Heart right ventricle (tissue), 16 donors: ENCODE measurements around the gene PGAP2. TPM values are rescaled to one million over a fixed set of nuclear protein-coding genes. Genes with fewer than 3 reads are reported as not detected.
A peak's percentile ranks its signal among the peaks of the same experiment; 100 is the strongest.

Source experiments
- ATAC-seq, 8 donors: fragments of 200-7000 bp; cut with Tn5 transposase; one replicate each; pipeline ENCODE4 v1.9.1; 2020; ENCODE audit warnings: mild to moderate bottlenecking in 8 of 8, moderate library complexity in 8 of 8, moderate number of reproducible peaks in 1 of 8
- DNase-seq, 2 donors: peaks; one replicate each; pipeline ENCODE4 v3.0.0-alpha.2; 2020
- H3K27ac ChIP-seq, 10 donors: fragments of 200-600 bp; sonication (generic) in 2 of 10; one replicate each; pipeline versions ENCODE4 v1.5.0 to v1.8.0; 2020 to 2022; ENCODE audit warnings: mild to moderate bottlenecking in 3 of 10
- H3K27me3 ChIP-seq, 7 donors: fragments of 200-600 bp; one replicate each; pipeline ENCODE4 v1.8.0; 2021 to 2022; ENCODE audit warnings: mild to moderate bottlenecking in 2 of 7
- H3K36me3 ChIP-seq, 9 donors: fragments of 200-600 bp; sonication (generic) in 1 of 9; one replicate each; pipeline versions ENCODE4 v1.5.0 to v1.8.0; 2020 to 2022; ENCODE audit warnings: mild to moderate bottlenecking in 2 of 9
- H3K4me1 ChIP-seq, 9 donors: fragments of 200-600 bp; sonication (generic) in 1 of 9; one replicate each; pipeline versions ENCODE4 v1.5.0 to v1.8.0; 2020 to 2022; ENCODE audit warnings: mild to moderate bottlenecking in 4 of 9
- H3K4me3 ChIP-seq, 10 donors: fragments of 200-600 bp; sonication (generic) in 2 of 10; one replicate each; pipeline versions ENCODE4 v1.5.0 to v1.8.0; 2020 to 2022; ENCODE audit warnings: mild to moderate bottlenecking in 7 of 10, moderate library complexity in 2 of 10
- H3K9me3 ChIP-seq, 11 donors: fragments of 200-600 bp in 10 of 11; sonication (generic) in 2 of 11; one replicate each; pipeline versions ENCODE4 v1.5.0 to v1.8.0; 2013 to 2022; ENCODE audit warnings: mild to moderate bottlenecking in 2 of 11, control low read depth in 1 of 11, moderate library complexity in 1 of 11
- CTCF ChIP-seq, 9 donors: fragments of 200-600 bp; sonication (generic) in 2 of 9; IDR thresholded peaks; one replicate each; pipeline versions ENCODE4 v1.5.0 to v1.8.0; 2021 to 2022; ENCODE audit warnings: antibody characterized with exemption in 9 of 9, mild to moderate bottlenecking in 5 of 9, moderate library complexity in 1 of 9
- WGBS, 2 donors: extraction: QIAGEN DNeasy Blood & Tissue Kit; methylation state at CpG; one replicate each; pipeline ENCODE4 v1.1.7; 2013; ENCODE audit warnings: inconsistent platforms in 1 of 2; 5-methylcytosine and 5-hydroxymethylcytosine counted together
- intact Hi-C, 10 donors: fragments of 100-400 bp; cut with DNase I; formaldehyde crosslinking; loops; one replicate each; pipeline versions ENCODE4 v1.11.1 to v1.14.2; 2022
- polyA plus RNA-seq, 2 donors: library from polyadenylated mRNA; stranded (reverse); fragments of 200-250 nt; gene quantifications; one replicate each; pipeline ENCODE4 v1.2.3, GENCODE V29; 2013
- total RNA-seq, 10 donors: library from RNA; stranded (reverse); fragmentation: NEBNext Ultra II Directional in 3 of 10; extraction: Animal tissue kit (Norgen Biotek cat#: 25700) in 3 of 10; gene quantifications; one replicate each; pipeline versions ENCODE4 v1.2.1 to v1.2.4, GENCODE V29; 2021 to 2023
- donor health status: Arrhythmogenic right ventricular cardiomyopathy.
- donor health status: ischemic (EF 13 %, LVEDD 7.1; RV severe dilation, severe dysfunction).
- donor health status: healthy with polysubstance abuse.
- donor health status: DM: no; HTN: yes; CAD: no.
- donor health status: DM: no; HTN: no; CAD: no.
- donor health status: ischemic (EF 25% LVEDD 6.9; RV normal size, moderate dysfunction).
- donor health status: ischemic (EF 25% LVEDD 5.7; RV mildly dilated, moderate dysfunction).
- donor health status: healthy.
- donor health status: DM: yes; HTN: yes; CAD: no.
- donor health status: Ischemic cardiomyopathy.
- donor health status: ischemic (EF 35%, LVEDD 5.7; RV mildly dilated, moderate dysfunction).
- donor health status: nonischemic (EF 11% LVEDD 7.7; RV severe dilation, severe dysfunction).
- donor health status: DM: yes; HTN: yes; CAD: no.
- donor health status: PGD.
- donor health status: ischemic (EF 29% LVEDD 5.4; RV normal size, mild dysfunction).
- donor health status: nonischemic (EF 23%, LVEDD 6.1; RV moderate dilation, normal function).

Gene PGAP2
- total and polyA plus RNA-seq, 12 donors: 12.7 to 29.8 (median 20.9) TPM

GRCh38 chr11:3796002-3796311 is 12.4 kb upstream of the PGAP2 start:
- intact Hi-C loops: loop anchor here in 4 of 10 donors (5.0 kb wide), 2 partner anchors 41 to 46 kb away; partner anchors contain the start of gene RHOG (in 3 of the 4)
- TF ChIP-seq CTCF (IDR thresholded peaks at IDR 0.05): no peak
- Histone ChIP-seq H3K36me3 (peaks cover 0 to 44% (median 14%) of the 10 kb centered on the region in 9 donors), H3K27me3 (no peaks in the 10 kb centered on the region), H3K27ac (peak overlapping the region in 8 of 10 donors; percentile 93 to 100 (median 98)), H3K4me1 (peaks cover 4 to 37% (median 33%) of the 10 kb centered on the region in 9 donors), H3K4me3 (peak overlapping the region; percentile 71 to 99 (median 93)), H3K9me3 (no peaks in the 10 kb centered on the region)
- WGBS, 2 donors: 45 to 52% methylated on average over 6 of the region's 6 CpGs
- ATAC-seq (no peak), DNase-seq (no peak)

- WGBS, 2 donors: 7 to 9% methylated on average over 14 of the region's 14 CpGs
- H3K27ac ChIP-seq: peak overlapping the region in 8 of 10 donors; percentile 93 to 100 (median 98)
Observed at GRCh38 chr11:3796346-3796745, 12.0 kb upstream of the PGAP2 start.

GRCh38 chr11:3796801-3797328 is 11.5 kb upstream of the PGAP2 start:
- 0 to 1% methylated on average over 26 of the region's 26 CpGs for WGBS, 2 donors
- intact Hi-C loops: loop anchor here in 5 of 10 donors (1.0 to 5.0 kb wide), 3 partner anchors 40 to 45 kb away; partner anchors contain the start of gene RHOG (in 3 of the 5)
- no peak for DNase-seq

More at GRCh38 chr11:3796346-3796745, 12.0 kb upstream of the PGAP2 start:
- DNase-seq (no peak), ATAC-seq (no peak)
- H3K9me3 ChIP-seq: no peaks in the 10 kb centered on the region
- H3K36me3 ChIP-seq: peaks cover 0 to 40% (median 14%) of the 10 kb centered on the region in 9 donors
- intact Hi-C loops: loop anchor here in 4 of 10 donors (5.0 kb wide), 2 partner anchors 41 to 46 kb away; partner anchors contain the start of gene RHOG (in 3 of the 4)
- H3K4me1 ChIP-seq: peaks cover 4 to 37% (median 33%) of the 10 kb centered on the region in 9 donors
- peak overlapping the region; percentile 71 to 99 (median 93) for H3K4me3 ChIP-seq
- TF ChIP-seq CTCF (IDR thresholded peaks at IDR 0.05): no peak
- H3K27me3 ChIP-seq: no peaks in the 10 kb centered on the region

More at GRCh38 chr11:3796801-3797328, 11.5 kb upstream of the PGAP2 start:
- Histone ChIP-seq H3K9me3 (no peaks in the 10 kb centered on the region), H3K4me3 (peak overlapping the region; percentile 71 to 99 (median 93)), H3K36me3 (peaks cover 0 to 35% (median 12%) of the 10 kb centered on the region in 9 donors), H3K4me1 (peaks cover 4 to 37% (median 33%) of the 10 kb centered on the region in 9 donors), H3K27me3 (no peaks in the 10 kb centered on the region), H3K27ac (peak overlapping the region; percentile 91 to 100 (median 96))
- TF ChIP-seq CTCF (IDR thresholded peaks at IDR 0.05): peak in 1 of 9 donors; percentile 11
- peak; percentile 13 to 63 (median 22) for ATAC-seq
